Neutrophil (primary cell): ENCODE results near the gene ZNF467.

Experiments used
- H3K27ac ChIP-seq: fragments of 200-600 bp; sonication (generic); 2 replicates; pipeline ENCODE4 v1.5.1; 2016; ENCODE audit warnings: mild to moderate bottlenecking, moderate library complexity
- H3K27me3 ChIP-seq: fragments of 200-600 bp; sonication (generic); 2 replicates; pipeline ENCODE4 v1.6.0; 2016; ENCODE audit warnings: mild to moderate bottlenecking
- H3K36me3 ChIP-seq: fragments of 200-600 bp; sonication (generic); 2 replicates; pipeline ENCODE4 v1.5.1; 2017
- H3K4me1 ChIP-seq, 2 experiments: fragments of 200-600 bp in 1 of 2; sonication (generic) in 1 of 2; 1 replicate in 1 of 2; 2 replicates in 1 of 2; pipeline versions ENCODE4 v1.5.1 to v1.6.1; 2013 to 2016; ENCODE audit warnings: low read depth in 1 of 2, low read length in 1 of 2, mild to moderate bottlenecking in 1 of 2, moderate library complexity in 1 of 2; ENCODE audit not compliant: control insufficient read depth in 1 of 2, insufficient read depth in 1 of 2
- H3K4me3 ChIP-seq, 2 experiments: fragments of 200-600 bp in 1 of 2; sonication (generic) in 1 of 2; 1 replicate in 1 of 2; 2 replicates in 1 of 2; pipeline ENCODE4 v1.5.1; 2013 to 2016; ENCODE audit warnings: low read depth in 1 of 2, low read length in 1 of 2, mild to moderate bottlenecking in 1 of 2, moderate library complexity in 1 of 2
- H3K9me3 ChIP-seq: fragments of 200-600 bp; sonication (generic); 2 replicates; pipeline ENCODE4 v1.5.1; 2016
- CTCF ChIP-seq: fragments of 200-600 bp; sonication (generic); IDR thresholded peaks from 2 replicates; pipeline ENCODE4 v1.5.1; 2016; ENCODE audit warnings: antibody characterized with exemption

ZNF467 gene

DNA sequence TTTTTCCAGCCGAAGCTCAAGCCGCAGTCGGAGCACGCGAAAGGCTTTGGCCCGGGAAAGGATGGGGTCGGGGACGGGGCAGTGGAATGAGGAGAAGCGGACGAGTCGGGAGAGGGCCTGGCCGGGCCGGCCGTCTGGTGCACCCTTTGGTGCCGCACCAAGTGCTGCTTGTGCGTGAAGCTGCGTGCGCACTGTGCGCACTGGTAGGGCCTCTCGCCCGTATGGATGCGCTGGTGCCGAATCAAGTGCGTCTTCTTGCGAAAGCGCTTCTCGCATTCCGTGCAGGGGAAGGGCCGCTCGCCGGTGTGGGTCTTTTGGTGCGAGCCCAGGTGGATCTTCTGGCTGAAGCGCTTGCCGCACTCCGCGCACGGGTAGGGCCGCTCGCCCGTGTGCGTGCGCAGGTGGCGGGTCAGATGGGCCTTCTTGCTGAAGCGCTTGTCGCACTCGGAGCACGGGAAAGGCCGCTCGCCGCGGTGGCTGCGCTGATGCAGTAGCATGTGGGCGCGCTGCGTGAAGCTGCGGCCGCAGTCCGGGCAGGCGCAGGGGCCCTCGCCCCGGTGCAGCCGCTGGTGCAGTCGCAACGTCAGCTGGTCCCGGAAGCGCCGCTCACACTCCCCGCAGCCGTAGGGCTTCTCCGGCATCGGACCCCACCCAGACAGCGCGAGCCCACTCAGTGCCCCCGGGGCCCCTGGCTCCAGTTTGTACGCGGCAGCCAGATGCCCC lies 7.8 kb downstream of the ZNF467 start:
- Histone ChIP-seq H3K27ac (no peak overlapping the region), H3K36me3 (peaks cover 74% of the 10 kb centered on the region), H3K4me1 (peaks cover 3 to 4% of the 10 kb centered on the region in 2 experiments), H3K9me3 (no peaks in the 10 kb centered on the region), H3K4me3 (no peak overlapping the region), H3K27me3 (no peaks in the 10 kb centered on the region)
- TF ChIP-seq CTCF = no peak

DNA sequence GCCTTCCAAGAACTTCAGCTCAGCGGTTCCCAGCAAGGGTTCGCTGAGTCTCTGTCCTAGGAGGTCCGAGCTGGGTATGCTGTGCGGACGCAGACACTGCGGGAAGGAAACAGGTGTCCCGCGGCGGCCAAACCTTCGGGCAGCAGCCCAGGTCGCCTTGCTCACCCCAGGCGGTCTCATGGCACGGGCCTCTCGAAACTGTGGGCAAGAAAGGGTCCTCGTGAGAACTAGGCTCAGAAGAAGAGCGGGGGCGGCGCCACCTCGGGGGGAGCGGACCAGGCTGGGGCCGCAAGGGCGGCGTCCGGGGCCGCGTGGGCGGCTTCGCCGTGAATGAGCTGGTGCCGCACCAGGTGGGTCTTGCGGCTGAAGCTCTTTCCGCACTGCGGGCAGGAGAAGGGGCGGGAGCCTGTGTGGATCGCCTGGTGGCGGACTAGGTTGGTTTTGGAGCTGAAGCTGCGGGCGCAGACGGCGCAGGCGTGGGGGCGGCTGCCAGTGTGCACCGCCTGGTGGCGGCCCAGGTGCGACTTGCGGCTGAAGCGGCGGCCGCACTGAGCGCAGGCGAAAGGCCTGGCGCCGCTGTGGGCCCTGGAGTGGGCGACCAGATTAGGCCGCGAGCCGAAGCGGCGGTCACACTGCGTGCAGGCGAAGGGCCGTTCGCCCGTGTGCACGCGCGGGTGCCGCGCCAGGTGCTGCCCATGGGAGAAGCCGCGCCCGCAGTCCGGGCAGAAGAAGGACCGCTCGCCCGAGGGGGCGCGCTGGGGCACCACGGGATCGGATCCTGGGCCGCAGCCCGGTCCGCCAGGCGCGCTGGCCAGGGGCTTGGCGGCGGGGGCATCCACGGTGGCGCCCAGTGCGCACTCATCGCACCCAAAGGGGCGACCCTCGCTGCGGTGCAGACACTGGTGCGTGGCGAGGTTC lies 8.6 kb downstream of the ZNF467 start:
- H3K36me3 ChIP-seq = peaks cover 66% of the 10 kb centered on the region
- TF ChIP-seq CTCF = no peak
- no peaks in the 10 kb centered on the region for H3K4me1 ChIP-seq
- H3K27ac ChIP-seq = no peak overlapping the region
- H3K9me3 ChIP-seq = no peaks in the 10 kb centered on the region
- no peaks in the 10 kb centered on the region for H3K27me3 ChIP-seq
- H3K4me3 ChIP-seq = no peak overlapping the region

DNA sequence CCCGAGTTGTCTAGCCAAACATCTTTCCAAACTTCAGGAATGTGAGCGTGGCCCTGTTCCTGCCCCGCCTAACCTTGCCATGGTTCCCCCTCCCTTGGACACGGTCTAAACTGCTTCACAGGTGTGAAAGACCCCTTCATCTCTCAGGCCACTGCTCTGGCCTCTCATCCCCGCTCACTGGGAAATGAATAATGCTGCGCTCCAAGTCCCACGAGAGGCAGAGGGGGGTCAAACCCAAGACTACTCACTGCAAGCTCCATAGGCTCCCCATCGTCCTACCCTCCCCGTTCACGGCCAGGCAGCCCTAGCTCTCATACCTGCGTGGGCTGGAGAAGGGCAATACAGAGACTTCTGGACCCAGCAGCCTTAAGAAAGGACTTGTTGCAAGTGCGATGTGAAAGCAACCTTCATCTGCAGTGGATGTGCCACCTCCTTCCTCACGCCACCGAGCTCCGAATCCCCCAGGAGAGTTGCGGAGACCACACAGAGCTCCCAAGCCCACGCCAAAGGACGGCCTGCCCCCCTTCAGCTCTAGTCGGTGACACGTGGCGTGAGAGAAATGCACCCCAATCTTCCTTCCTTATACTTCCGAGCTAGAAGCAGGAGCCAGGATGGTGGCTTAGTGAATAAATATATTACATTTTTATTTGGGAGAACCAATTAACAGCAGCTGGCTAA lies 9.7 kb downstream of the ZNF467 start:
- no peak for TF ChIP-seq CTCF
- Histone ChIP-seq H3K36me3 (peaks cover 56% of the 10 kb centered on the region), H3K27me3 (no peaks in the 10 kb centered on the region), H3K27ac (no peak overlapping the region), H3K4me3 (no peak overlapping the region), H3K9me3 (no peaks in the 10 kb centered on the region), H3K4me1 (no peaks in the 10 kb centered on the region)

DNA sequence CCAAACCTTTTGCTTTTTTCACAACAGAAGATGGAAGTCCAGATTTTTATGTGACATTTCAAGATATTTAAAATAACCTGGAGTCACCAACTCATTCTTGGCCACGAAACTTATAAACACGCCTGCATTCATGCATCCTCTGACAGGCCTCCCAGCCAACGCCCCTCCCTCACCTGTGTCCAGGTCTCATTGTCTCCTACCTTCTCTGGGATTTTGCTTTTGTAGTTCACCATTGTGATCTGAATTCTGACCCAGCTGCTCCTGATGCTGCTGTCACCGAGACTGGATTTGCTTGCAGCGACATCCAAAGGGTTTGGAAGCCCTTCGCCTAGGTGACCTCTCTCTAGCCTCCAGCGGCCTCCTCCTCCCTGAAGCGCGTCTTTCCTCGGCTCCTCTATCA lies 10.8 kb downstream of the ZNF467 start:
- no peaks in the 10 kb centered on the region for H3K27me3 ChIP-seq
- H3K4me1 ChIP-seq = no peaks in the 10 kb centered on the region
- peak overlapping the region; percentile 6 for H3K27ac ChIP-seq
- no peaks in the 10 kb centered on the region for H3K9me3 ChIP-seq
- H3K4me3 ChIP-seq = no peak overlapping the region
- TF ChIP-seq CTCF = no peak
- peaks cover 45% of the 10 kb centered on the region for H3K36me3 ChIP-seq

- Histone ChIP-seq H3K27ac (no peak overlapping the region), H3K36me3 (peaks cover 40% of the 10 kb centered on the region), H3K4me1 (no peaks in the 10 kb centered on the region), H3K4me3 (no peak overlapping the region), H3K27me3 (no peaks in the 10 kb centered on the region), H3K9me3 (no peaks in the 10 kb centered on the region)
- TF ChIP-seq CTCF = no peak
Measured at GRCh38 chr7:149762089-149762488, 11.3 kb downstream of the ZNF467 start.
